Measurements from ENCODE around the gene GALNT13.
A peak's percentile ranks its signal among the peaks of the same experiment; 100 is the strongest.

The GALNT13 gene

GRCh38 chr2:153871231-153872221 lies at the start of gene GALNT13:
TSS of gene GALNT13 (plus strand) at chr2:153871922.
- DNase-seq = peak; percentile 78

GRCh38 chr2:153823880-153824279 lies 47.8 kb upstream of the GALNT13 start:
- no peak for DNase-seq

DNA sequence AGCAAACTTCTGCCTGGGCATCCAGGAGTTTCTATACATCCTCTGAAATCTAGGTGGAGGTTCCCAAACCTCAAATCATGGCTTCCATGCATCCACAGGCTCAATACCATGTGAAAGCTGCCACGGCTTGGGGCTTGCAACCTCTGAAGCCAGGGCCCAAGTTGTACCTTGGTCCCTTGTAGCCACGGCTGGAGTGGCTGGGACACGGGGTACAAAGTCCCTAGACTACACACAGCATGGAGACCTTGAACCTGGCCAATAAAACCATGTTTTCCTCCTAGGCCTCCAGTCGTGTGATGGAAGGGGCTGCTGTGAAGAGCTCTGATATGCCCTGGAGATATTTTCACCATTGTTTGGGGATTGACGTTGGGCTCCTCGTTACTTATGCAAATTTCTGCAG lies 43.4 kb upstream of the GALNT13 start:
- no peak for DNase-seq

- DNase-seq = no peak
These were observed 37.1 kb upstream of the GALNT13 start for GRCh38 chr2:153834662-153835061.

DNA sequence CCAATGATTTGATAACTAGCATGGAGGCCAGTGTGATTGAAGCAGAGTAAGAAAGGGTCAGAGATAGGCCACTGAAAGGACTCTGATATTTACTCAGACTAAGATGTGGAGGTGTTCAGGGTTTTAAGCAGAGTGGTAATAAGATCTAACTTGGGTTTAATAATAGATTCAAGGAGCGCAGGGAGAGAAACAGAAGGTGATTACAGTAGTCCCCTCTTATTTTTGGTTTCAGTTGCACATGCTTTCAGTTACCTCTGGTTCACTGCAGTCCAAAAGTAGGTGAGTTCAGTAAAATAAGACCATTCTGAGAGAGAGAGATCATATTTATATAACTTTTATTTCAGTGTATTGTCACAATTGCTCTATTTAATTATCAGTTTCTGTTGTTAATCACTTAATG lies 13.5 kb upstream of the GALNT13 start:
- no peak for DNase-seq

DNA sequence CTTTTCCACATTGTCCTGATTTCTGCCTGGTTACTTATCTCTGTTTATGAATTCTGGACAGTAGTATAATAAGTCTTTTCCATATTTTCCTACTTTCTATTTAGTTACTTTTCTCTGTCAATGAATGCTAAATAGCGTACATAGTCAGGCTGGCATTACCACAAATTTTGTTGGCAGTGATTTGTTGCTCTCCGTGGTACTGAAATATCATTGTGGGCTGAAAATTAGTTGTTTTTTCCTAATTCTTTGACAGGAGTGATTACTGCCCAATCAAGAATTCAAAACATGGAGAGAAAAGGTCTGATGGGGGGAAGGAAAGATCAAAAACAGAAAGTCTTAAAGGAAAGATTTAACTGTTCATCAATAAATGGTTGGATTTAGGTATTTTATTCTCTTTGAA lies 7.7 kb upstream of the GALNT13 start:
- DNase-seq = no peak

- DNase-seq = no peak
These were observed 5.1 kb upstream of the GALNT13 start for GRCh38 chr2:153866595-153866994.

GRCh38 chr2:153870308-153870707 lies 1.4 kb upstream of the GALNT13 start:
- DNase-seq = no peak

GRCh38 chr2:153872311-153873051 lies 759 bp downstream of the GALNT13 start:
- DNase-seq = no peak

DNA sequence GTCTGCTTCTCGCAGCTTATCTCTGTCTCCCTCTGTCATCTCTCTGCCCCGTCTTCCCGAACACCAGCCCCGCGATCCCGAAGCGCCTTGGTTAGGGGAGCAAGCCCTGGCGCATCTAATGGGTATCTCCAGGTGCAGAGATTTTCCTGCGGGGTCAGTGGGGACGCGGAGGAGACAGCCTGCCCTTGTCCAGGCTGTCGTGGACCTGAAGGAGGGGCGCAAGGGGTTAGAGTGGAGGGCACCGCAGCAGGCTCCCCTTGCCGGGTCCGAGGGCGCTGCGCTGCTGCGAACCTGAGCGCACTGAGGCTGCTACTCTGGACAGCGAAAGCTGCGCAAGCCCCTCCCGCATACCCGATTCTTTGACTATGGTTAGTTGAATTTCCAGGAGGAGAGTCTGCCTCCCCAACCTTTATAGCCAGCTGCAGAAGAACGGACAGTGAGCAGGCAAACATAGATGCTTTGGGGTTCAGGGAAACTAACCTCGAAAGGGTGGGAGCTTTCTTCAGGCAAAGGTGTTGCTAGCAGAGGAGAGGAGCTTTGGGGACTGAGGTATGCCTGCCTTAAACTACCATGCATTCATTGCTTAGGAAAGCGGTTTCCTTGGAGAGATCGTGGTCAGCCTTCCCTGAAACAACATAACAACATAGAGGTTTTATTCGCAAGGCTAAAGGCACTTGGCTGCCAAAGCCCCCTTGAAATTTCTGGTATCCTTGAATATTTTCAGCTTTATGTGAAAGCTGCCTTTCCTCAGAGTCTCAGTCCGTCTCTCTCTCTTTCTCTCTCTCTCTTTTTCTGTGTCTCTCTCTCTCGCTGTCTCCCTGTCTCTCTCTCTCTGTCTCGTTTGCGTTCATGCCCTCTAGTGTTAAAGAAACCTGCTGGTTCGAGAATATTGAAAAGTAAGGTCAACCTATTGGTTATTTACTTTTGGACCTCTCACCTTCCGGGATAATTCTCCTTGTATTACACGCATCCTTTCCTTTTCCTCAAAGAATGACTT lies 1.6 kb downstream of the GALNT13 start:
- DNase-seq = peak; percentile 22

GRCh38 chr2:153875801-153876466 lies 4.2 kb downstream of the GALNT13 start:
- no peak for DNase-seq

- no peak for DNase-seq
These were observed 9.2 kb downstream of the GALNT13 start for GRCh38 chr2:153880926-153881325.

DNA sequence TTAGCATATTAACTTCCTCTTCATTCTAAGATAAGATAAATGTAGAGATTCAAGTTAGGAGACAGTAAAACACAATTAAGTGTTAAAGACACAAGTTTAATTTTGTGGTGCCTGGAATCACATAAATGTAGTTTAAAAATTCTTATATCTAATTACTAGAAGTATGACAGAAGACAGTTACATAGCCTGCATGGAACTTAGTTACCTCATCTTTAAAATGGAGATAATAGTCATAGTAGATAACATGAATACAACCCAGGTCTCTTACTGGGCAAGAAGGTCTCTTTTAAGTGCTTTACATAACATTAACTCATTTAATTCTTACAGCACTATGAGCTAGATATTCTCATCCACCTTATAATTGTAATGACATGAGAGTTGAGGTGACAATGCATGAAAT lies 15.1 kb downstream of the GALNT13 start:
- no peak for DNase-seq

DNA sequence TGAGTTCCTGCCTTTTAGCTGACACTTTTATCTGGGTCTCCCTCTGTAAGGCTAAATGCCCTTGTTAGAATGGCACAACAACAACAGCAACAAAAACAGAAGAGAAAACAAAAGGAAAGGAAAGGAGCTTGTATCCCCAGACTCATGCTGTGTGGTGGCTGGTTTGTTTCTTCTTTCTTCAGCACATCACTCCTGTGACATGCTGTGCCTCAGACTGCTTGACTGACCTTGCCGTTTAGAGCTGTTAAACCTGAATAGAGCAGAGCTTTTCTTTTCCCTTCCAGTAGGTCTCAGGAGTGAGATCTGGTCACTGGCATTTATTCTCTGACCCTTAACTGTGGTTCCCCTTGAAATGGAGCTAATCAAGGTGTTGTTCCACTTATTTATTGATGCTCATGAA lies 18.9 kb downstream of the GALNT13 start:
- no peak for DNase-seq

- no peak for DNase-seq
These were observed 19.3 kb downstream of the GALNT13 start for GRCh38 chr2:153891051-153891450.

GRCh38 chr2:153912798-153913396 lies 41.2 kb downstream of the GALNT13 start:
- no peak for DNase-seq

DNA sequence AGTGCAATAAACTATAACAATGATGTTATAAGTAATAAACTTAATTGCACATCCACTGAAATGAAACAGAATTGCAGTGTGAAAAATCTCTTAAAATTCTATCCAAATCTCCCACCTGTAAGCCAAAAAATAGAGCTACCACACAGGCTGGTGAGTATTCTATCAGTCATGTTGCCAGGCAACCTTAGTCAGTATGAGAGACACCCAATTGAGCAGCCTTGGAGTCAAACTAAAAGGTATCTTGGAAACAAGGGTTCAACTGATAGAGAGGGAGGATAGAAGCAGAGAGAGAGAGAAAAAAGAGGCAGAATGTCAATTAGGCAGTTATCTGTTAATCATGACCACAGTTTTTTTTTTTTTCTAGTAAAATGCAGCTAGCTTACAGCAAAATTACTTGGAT lies 45.8 kb downstream of the GALNT13 start:
- DNase-seq = no peak

DNA sequence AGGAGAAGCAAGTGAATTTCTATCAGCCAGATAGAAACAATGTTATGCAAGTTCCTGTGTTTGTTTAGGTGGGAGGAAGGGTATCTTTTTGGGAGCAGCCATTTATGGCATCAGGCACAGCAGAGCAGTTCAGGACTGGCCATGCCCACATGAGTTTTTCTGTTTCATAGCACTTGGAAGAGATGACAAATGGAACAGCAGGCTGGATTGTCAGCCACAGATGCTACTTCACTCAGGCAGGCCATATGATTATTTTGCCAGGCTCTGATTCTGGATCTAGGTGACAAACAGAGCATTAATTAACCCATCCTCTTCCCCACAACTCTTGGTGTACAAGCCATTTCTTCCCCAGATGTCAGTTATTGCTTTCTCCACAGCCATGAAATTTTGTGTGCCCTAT lies 63.8 kb downstream of the GALNT13 start:
- no peak for DNase-seq

GRCh38 chr2:153939124-153939796 lies 67.5 kb downstream of the GALNT13 start:
- DNase-seq = no peak

DNA sequence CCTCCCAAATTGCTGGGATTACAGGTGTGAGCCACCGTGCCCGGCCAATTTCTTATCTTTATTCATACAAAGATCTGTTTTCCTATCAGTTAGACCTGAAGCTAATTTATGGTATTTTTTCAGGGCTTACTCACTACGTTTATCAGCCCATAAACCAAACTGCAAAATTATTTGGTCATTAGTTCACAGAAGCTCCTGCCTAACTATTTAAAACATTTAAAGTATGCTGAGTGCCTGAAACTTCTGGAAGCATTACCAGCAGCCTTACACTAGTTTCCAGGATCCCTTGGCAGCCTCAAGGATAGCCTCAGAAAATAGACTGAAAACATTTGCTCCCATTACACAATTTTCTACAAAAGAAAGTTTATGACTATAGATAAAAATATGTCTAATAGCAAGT lies 68.8 kb downstream of the GALNT13 start:
- DNase-seq = no peak

DNA sequence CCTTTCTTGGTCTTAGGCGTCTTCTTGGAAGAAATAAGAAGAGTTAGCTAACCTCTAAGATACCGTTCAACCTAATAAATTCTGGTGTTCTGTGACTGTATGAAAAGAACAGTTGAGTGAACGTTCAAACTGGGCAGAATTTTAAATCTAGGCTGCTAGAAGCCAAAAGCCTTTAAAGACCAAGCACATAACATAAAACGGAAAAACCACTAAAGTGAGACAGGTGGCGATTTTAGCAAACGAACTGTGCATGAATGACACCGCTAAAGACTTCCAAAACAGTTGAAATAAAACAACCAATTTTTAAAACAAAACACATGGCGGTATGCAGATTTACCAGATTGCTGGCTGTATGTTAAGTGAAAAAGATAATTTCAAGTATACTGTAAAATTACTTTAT lies 73.1 kb downstream of the GALNT13 start:
- no peak for DNase-seq

Measured in left hindlimb (tissue), 1 donor.